Stimulated activated CD4-positive, alpha-beta T cell treated with anti-CD3 and anti-CD28 coated beads, Interleukin-12 subunit alpha, Interleukin-12 subunit beta, amount 100 ng/mL, for 4 hours (primary cell): Measurements from ENCODE around the gene FAM181A.

ENCODE experiments used
- DNase-seq: peaks from one replicate; pipeline ENCODE4 v3.0.0-alpha.2; 2020

Gene FAM181A

DNA sequence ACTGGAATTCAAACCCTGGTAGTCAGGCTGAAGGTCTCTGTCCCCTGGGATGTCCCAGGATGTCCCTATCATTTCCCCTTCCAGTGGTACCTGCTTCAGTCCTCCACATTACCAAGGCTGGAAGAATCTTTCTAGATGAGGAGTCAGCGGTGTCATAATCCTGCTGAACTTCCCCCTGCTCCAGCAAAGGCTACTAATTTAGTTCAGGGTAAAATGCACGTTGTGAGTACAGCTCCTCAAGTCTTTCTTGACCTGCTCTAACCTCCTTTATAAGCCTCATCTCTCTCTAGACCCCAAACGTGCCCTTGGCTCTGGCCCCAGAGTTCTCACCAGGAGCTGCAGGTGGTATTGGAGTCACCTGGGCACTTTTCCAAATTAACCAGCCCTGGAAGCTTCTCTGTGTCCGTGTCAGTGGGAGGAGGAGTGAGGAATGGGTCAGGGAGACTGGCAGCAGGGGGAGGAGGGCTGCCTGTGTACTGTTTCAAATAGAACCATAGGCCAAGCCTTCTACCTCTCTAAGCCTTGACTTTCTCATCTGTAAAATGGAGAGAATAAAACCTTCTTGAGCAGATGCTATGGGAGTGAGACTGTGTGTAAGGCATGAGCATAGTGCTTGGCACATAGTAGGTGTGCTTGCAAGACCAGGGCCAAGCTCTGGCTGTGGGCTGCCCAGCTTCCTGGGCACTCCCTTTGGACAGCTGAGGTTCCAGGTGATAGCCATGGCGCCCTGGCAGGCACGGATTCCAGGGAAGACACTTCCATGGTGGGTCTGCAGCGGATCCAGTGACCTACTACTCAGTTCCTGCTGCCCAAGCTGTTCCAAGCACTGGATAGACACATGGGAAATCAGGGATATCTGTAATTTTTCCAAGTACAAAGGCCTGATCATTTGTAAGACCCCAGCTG is 24.7 kb downstream of the FAM181A start:
- DNase-seq = no peak

DNA sequence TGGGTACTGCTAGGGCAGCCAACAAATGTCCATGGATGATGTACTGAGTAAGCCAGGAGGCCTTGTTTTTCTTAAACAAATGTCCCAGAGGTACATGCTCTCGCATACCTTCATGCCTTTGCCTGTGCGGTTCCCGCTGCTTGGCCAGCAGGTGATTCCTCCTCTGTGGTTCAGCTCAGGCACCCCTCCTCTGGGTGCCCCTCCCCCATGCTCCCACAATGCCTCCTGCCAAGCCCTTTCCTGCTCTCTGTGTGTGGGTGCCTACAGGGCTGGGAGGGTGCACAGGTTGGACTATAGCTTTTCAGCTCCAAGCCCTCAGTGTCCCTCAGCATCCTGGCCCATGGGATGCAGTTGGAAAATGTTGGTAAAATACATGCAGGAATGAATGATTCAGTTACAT is 25.7 kb downstream of the FAM181A start:
- DNase-seq = no peak

DNA sequence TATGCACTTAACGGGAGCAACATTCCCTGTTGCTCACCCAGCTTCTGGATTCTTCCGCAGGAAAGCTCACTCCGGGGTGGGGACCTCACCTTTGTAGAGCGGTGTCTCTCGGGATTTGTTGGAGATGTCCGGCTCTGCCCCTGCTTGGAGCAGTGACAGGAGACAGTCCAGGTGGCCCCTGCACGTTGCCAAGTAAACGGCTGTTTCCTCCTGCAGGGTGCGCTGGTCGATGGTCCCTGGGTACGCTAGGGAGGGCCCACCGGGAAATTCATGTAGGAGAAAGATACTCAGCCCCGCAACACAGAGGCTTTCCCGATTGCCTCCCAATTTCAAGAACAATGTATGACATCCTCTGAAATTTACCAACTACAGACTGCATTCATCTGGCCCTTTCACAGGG is 26.1 kb downstream of the FAM181A start:
- no peak for DNase-seq

DNA sequence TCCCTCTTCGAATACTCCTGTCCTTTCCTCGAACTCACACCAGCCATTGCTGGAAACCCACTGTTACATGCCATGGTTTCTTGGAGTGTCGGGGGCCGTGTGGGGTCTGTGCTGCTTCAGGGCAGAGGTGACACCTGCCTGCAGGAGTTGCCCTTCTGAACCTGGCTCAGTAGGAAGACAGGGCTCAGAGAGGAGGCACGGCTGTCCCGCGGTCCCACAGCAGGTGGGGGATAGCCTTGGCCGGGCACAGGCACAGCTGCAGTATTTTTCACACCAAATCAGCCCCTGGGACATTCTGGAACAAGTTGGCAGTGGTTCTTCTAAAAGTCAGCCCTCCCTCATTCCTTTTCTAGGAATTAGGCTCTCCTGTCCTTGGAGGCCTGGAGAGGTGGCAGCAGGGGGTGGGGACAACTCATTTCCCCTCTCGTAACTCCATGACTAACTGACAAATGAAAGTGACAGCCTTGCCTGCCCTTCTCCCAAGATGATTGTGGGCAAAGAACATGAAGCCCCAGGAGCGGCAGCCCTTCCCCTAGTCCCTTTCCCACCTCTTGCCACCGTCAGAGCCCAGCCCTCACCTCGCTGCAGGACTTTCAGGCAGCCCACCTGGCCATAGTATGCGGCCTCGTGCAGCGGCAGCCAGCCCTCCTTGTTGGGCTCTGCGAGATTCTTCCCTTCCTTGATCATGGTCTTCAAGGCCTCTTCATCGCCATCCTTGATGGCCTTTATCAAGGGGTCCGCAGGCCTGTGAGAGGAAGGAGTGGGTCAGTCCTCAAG is 26.8 kb downstream of the FAM181A start:
- no peak for DNase-seq

DNA sequence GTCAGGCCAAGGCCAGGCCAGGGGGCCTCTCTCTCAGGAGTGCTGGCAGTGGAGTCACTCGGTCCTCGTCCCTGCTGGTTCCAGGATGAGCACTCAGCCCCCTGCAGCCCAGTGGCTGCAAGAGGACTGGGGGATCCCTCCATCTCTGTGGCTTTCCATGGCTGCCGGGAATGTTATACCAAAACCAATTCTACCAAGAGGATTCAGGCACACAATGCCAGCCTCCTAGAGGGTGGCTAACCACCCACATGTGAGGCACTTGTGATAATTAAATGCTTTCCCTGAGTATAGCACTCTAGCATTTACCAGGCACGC is 27.3 kb downstream of the FAM181A start:
- no peak for DNase-seq

DNA sequence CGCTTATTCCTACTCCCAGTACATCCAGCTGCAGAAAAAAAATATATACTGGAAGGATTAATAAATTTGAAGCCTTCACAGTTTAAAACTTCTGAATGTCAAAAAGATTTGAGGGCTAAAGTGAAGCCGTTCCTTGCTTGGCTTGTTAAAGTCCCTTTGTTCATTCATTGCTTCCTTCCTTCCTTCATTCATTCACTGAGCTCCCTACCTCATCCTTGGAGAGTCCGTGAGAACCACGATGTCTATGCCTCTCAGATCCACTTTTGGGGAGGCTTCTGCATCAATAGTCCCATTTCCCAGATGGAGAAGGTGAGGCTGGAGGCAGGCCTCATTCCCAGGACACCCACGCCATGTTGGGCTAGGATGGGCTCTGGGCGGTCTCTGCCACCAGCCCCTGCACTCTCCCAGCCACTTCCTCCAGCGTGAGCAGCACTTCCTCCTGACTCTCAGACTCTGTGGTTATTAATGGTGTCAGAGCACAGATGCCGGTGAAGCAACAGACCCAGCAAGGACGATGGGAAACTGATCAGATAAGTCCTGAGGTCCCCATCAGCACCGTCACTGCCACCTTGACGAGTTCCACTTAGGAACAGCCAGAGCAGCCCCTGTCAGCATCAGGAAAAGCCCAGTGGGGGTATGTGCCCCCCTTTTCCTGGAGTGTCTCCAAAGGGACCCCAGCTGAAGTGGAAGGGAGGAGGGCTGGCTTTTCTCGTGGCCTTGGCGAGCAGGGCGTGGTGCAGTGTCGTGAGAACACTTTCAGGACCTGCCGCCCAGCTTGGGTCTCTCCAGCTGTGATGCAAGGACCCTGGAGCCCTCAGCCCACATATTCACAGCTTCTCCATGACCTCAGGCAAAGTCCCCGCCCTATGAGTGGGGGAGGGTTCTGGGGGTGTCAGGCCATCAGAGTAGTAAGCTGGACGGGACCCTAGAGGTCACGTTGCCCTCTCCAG is 28.0 kb downstream of the FAM181A start:
- DNase-seq = no peak

DNA sequence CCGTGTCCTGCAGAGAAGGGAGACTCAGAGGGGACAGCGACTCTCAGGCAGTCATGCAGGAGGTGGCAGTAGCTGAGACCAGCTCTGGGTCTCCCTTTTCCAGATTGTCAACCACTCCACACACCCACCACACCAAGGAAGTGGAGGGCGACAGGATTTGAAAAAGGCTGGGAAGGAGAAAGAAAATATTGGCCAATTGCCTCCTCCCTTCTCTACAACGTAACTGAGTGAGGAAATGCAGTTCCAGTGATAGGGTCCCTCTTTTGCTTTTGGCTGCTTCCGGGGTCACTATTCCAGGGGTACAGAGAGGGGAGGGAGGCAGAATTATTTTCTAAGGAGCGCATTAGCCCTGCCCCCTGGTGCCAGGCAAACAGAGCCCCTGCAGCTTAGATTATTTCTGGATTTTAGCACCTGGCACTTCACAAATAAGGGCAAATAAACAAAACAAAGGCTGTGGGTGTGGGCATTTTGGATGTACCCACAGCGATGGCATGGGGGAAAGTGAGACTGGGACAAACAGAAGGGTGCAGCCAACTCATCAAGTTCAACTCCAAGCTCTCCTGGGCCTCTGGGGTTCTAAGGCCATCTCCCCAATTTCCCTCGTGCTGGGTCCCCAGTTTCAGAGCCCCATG is 28.8 kb downstream of the FAM181A start:
- DNase-seq = no peak

DNA sequence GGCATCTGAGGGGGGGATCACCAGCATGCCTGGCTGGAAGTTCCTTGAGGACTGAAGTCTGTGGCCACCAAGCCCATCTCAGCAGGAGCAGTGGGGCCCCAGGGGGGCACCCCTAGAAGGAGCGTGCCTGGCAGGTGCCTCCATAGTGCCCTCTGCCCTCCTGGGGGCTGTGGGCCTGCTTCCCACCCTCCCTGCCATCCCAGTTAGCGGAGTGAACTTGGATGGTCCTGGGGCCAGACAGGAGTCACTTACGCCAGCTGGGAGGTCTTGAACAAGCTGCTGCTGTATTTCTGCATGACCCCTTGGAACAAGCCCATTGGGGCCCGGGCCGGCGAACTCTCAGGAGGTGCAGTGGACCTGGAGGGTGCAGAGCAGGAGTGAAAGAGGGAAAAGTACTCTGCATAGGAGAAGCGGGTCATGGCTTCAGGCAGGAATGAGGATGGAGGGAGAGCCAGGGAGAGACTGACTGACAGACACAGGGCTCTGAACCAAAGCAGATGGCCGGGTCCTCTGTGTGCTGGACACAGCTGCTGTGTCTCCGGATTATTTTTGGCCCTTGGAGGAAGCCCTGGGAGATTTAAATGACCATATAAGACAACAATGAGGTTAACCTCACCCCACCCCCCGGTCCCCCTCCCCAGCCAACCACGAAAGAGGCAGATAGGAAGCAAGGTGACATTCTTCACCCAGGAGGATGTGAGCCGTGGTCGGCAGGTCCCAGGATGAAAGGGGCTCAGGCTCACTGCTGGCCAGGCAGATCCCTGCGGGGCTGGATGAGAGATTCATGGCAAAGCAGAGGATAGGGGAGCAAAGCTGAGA is 29.6 kb downstream of the FAM181A start:
- no peak for DNase-seq

DNA sequence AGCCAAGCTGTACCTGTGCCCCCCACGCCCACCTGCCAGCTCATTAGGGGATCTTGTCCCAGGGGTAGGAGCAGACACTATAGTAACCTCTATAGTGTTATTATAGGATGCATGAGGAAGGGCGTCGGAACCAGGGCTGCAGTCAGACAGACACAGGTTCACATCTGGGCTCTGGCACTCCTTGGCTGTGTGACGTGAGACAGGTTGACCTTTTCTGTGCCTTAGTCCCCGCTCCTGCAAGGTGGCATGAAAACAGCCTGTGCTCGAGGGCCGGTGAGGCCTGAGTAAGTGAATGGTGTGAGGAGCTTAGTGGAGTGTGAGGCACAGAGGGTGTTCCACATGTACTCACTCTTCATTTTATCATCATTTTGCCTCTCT is 30.2 kb downstream of the FAM181A start:
- no peak for DNase-seq

DNA sequence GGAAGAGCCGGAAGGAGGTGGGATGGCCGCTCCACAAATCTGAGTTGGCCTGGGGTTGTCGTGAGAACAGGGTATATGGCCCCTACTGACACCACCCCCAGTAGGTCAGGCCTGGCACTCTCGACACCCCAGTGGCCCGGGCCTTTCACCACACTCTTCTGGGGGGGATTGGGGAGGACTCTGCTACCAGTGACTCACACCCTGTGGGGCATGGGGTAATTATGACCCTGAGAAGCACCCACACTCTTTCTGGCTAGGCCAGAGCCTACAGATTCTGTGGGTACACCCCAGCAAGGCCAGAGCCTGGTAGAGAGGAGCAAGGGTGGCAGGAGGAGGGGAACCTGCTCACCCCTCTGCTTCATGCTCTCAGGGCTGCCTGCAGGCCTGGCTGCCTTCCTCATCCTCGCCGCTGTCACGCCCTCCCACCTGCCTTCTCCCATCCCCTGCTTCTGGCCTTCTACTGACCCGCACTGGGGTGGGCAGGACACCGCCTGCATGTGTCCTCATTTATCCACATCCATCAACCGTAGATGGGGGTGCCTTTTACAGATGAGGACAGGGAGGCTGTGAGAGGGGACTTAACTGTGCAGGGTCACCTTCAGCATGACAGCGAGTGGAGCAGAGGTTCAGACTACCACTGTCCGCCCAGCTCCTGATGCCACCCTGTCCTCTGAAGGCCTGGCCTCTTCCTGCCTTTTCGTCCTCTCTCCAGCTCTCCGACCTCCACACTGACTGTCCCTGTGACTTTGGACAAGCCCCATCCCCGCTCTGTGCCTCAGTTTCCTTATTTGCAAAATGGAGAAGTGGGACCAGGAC is 30.8 kb downstream of the FAM181A start:
- no peak for DNase-seq

DNA sequence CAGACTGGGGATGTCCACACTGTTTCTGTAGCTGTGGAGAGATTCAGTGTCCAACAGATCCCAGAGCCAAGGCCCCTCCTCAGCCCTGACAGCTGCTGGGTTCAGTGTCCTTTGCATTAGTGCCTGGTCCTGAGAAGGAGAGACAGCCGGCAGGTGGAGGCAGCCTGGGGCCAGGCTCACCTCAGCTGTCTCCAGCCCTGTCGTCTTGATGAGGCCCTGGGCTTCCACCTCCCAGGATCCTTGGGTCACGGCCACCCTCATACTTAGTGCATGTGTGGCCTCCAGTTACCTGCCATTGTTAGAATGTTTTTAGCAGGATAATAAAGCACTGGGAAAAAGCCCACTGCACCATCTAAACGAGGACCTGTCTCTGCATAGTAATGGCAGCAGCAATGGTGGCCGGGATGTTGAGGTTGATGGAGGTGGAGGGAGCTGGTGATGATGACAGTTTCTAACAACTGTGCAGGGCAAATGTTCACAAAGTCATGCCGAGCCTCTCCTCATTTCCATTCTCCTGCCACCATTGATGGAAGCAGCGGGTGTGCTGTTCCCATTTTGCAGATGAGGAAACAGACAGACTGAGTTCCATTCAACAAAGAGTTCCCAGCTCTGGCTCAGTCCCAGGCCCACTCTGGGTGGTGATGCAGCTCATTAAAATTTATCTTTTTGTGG is 31.6 kb downstream of the FAM181A start:
- DNase-seq = no peak

DNA sequence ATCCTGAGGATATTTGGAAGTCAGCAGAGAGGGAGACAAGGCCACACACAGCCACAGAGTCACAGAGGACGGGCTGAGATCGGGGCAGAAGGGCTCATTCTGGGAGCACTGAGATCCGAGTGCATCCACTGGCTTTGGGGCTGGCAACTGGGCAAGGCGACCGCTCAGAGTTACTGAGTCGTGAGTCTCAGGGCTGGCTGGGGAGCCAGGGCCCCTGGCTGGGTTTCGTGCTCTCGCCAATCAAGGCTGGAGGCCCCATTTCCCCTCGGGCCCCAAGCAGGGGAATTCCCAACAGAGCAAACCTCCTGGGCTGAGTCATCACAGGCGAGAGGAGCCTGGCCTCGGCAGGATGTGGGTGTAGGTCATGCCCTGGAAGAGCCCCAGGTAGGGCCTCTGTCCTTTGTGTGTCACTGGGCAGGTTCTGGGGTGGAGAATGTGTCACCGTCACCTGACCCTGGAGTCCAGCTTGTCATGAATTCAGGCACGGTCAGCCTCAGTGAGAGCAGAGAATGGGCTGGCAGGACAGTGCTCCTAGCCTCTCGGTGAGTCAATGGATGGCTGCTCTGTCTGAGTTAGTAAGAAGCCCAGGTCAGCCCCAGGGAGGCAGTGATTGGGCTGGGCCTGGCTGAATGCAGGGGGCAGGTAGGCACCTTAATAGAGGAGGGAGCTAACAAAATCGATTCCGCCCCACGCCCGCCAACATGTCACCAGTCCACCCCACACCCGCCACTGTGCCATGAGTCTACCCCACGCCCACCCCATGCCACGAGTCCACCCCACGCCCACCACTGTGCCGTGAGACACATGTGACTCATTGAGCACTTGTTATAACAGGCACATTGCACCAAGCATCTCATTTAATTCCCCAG is 32.3 kb downstream of the FAM181A start:
- peak; percentile 86 for DNase-seq

DNA sequence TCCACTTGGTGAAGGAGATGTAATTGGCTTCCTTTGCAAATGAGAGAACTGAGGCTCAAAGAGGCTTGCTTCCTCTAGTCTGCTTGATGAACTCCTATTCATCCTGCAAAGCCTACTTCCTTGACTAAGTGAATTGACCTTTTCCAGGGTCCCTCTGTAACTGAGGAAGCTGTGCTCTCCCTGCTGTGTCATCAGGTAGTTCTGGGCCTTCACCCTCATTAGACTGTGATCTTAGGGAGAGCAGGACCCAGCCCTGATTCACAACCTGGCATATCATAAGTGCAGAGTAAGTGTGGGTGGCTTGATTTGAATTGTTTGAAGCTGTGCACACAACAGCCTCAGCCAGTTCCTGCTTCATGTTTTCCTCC is 32.9 kb downstream of the FAM181A start:
- no peak for DNase-seq

DNA sequence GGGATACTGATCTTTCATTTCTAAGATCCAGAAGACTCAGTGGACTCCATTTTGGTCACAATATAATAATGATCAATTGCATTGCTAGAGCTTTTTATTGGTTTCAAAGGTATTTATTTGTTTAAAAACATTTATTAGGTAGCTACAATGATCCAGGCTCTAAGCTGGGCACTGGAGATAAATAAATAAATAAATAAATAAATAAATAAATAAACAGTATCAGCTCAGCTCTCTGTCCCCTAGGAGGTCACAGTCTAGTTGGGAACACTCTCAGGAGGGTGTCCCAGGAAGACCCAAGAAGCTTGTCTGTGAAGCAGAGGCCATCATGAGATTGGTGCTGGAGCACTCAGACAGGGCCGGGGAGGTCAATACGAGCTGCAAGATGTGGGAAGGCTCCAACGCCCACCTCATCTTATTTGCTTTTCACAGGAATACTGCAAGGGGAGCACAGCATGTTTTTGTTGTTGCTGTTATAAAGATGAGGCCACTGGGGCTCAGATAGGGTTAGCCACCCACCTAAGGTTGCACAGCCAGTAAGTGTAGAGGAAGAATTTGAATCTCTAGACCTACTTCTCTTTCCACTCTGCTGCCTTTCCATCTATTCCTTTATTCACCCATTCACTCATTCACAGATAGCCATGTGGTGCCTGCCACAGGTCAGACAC is 33.8 kb downstream of the FAM181A start:
- DNase-seq = no peak

DNA sequence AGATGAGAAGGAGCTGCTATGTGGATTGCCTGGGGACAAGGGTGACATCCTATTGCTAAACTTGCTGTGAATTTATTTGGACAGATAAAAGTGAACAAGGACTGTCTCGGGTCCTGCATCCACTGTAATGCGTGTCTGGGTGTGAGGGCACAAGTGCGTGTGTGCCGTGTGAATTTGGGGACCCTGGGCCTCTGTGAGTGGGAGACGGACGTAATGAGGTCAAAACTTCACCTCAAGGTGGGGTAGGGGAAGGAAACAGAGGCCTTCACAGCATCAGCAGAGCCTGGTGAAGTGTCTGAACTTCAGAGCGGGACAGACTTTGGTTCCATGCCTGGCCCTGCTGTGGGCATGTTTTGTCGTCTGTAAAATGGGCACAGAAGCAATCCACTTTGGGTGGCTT is 34.5 kb downstream of the FAM181A start:
- no peak for DNase-seq

DNA sequence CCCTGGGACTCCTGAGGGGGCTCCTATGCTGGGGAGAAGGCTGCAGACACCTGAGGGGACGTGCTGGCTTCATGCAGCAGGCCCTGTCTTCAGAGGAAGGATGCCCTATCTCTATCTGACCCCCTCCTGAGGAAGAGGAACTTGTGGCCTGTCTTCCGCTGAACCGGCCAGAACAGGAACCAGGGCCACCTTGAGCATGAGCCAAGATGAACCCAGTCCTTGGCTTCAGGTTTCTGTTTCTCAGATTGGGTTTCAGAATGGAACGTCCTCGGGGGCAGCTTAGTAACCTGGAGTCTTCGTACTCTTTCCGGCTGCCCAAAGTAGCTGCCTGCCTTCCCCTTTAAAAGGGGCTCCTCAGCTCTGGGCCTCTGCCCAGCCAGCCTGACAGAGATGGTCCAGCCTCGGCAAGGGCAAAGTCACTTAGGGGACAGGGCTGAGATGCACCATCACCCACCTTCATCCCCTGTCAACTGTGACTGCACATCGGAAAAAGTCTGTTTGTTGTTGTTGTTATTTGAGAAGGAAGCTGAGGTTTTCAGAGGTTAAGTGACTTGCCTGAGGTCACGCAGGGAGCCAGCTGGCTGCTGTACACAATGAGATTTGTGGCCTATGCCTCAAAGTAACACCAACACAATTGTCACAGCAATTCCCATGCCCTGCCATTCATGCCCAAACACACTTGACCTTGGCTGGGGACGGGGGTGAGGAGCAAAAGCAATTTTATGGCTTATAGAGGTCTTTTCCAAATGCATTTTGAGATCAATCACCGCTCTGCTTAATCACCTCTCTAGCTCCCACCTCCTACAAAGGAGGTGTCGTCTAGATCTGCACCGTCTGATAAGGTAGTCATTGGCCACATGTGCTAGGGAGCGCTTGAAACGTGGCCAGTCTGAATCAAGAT is 35.8 kb downstream of the FAM181A start:
- DNase-seq = no peak

DNA sequence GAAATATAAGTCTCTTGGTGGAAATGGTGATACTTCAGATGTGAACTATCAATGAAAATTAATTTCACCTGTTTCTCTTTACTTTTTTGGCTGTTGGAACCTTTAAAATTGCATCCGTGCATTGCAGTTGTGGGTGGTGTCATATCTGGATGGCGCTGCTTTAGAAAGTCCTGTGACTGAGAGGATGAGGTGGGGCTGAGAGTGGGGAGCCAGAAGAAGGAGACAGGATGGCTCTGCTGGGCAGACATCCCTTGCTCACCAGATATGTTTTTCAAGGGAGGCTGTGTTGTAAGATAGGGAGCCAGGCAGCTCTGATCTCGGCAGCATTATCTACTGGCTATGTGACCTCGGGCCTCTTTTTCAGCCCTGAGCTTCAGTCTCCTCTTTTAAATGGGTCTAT is 36.5 kb downstream of the FAM181A start:
- no peak for DNase-seq

DNA sequence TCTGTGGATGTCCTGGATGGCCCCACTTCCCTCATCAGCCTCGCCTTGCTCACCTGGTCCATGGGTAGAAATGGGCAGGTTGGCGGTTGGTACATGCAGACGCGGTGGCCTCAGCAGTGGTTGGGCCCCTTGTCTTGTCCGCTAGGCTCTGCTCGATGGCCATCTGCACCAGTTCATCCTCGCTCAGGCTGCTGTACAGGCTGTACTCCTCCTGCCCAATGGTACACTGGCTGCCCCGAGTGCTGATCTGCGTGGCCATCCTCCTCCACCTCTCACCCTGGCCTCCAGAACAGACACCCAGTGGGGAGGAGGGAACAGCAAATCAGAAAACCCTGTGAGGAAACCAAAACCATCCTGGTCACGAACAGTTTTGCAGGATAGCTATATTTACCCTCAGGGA is 37.1 kb downstream of the FAM181A start:
- no peak for DNase-seq
